Esophagus squamous epithelium (tissue), 5 donors: ENCODE data around the gene MYH13. TPM values are rescaled to one million over a fixed set of nuclear protein-coding genes. Genes with fewer than 3 reads are reported as not detected.
"Not testable (repeated sequence)": the region's sequence is repeated elsewhere in the genome, so short reads cannot be mapped to it uniquely, and the experiment has no call there.

Experiments
- DNase-seq: peaks from one replicate; lab custom pipeline; 2025; lab: John Stamatoyannopoulos, UW
- H3K27ac ChIP-seq, 4 donors: fragments of 200-600 bp; sonication (generic); one replicate each; pipeline ENCODE4 v1.5.1; 2016 to 2019; ENCODE audit warnings: mild to moderate bottlenecking in 1 of 4
- H3K27me3 ChIP-seq, 4 donors: fragments of 200-600 bp; sonication (generic); 1 replicate in 3 of 4; 2 replicates in 1 of 4; pipeline versions ENCODE4 v1.5.1 to v1.6.0; 2017 to 2021; ENCODE audit warnings: antibody characterized with exemption in 1 of 4
- H3K36me3 ChIP-seq, 3 donors: fragments of 200-600 bp; sonication (generic); one replicate each; pipeline ENCODE4 v1.5.1; 2016 to 2019
- H3K4me1 ChIP-seq, 3 donors: fragments of 200-600 bp; sonication (generic); one replicate each; pipeline ENCODE4 v1.5.1; 2017 to 2019
- H3K4me3 ChIP-seq, 4 donors: fragments of 200-600 bp; sonication (generic); 1 replicate in 3 of 4; 2 replicates in 1 of 4; pipeline ENCODE4 v1.5.1; 2016 to 2019; ENCODE audit warnings: mild to moderate bottlenecking in 2 of 4, moderate library complexity in 1 of 4
- H3K9me3 ChIP-seq, 3 donors: fragments of 200-600 bp; sonication (generic); one replicate each; pipeline ENCODE4 v1.5.1; 2016 to 2019
- CTCF ChIP-seq, 6 experiments: fragments of 450-650 bp in 4 of 6; fragments of 200-600 bp in 2 of 6; sonication (generic) in 2 of 6; IDR thresholded peaks; one replicate each; pipeline ENCODE4 v1.5.1; 2016 to 2019; ENCODE audit warnings: antibody characterized with exemption in 6 of 6, mild to moderate bottlenecking in 4 of 6, moderate library complexity in 4 of 6
- POLR2A ChIP-seq, 4 donors: fragments of 450-650 bp; IDR thresholded peaks; one replicate each; pipeline ENCODE4 v1.6.1; 2017; ENCODE audit warnings: antibody characterized with exemption in 4 of 4, mild to moderate bottlenecking in 4 of 4, moderate library complexity in 3 of 4
- WGBS, 2 donors: methylation state at CpG; one replicate each; pipeline ENCODE4 v1.1.5; 2018; 5-methylcytosine and 5-hydroxymethylcytosine counted together
- intact Hi-C: fragments of 100-400 bp; cut with DNase I; formaldehyde crosslinking; loops from one replicate; pipeline ENCODE4 v1.15.0; 2022
- total RNA-seq, 4 donors: library from RNA; depleted of rRNA; stranded (reverse); fragments of >200 nt; gene quantifications; one replicate each; pipeline ENCODE4 v1.1.0, GENCODE V29; 2016
- donor health status: DM: yes; HTN: yes; CAD: no.

MYH13 gene
- total RNA-seq, 4 donors from 2014 or later = 0.18 TPM; not detected in 3

GRCh38 chr17:10295728-10296343, 77.0 kb downstream of the MYH13 start:
- H3K9me3 ChIP-seq = no peaks in the 10 kb centered on the region
- TF ChIP-seq POLR2A (IDR thresholded peaks at IDR 0.05) (no peak), CTCF (IDR thresholded peaks at IDR 0.05) (peak; percentile 14 to 81 (median 50))
- H3K27ac ChIP-seq = no peak overlapping the region
- no peaks in the 10 kb centered on the region for H3K36me3 ChIP-seq
- H3K4me3 ChIP-seq = no peak overlapping the region
- intact Hi-C loops = no loop called here
- peaks cover 0 to 3% (median 0%) of the 10 kb centered on the region in 3 donors for H3K4me1 ChIP-seq
- DNase-seq = no peak
- WGBS, 2 donors = 29 to 34% methylated on average over 5 of the region's 5 CpGs
- H3K27me3 ChIP-seq = peaks cover 0 to 6% (median 0%) of the 10 kb centered on the region in 4 donors

GRCh38 chr17:10294180-10294579, 78.6 kb downstream of the MYH13 start:
- Histone ChIP-seq H3K27me3 (peaks cover 0 to 14% (median 0%) of the 10 kb centered on the region in 4 donors), H3K36me3 (no peaks in the 10 kb centered on the region), H3K4me3 (no peak overlapping the region), H3K9me3 (no peaks in the 10 kb centered on the region), H3K4me1 (peaks cover 0 to 3% (median 0%) of the 10 kb centered on the region in 3 donors), H3K27ac (no peak overlapping the region)
- intact Hi-C loops = no loop called here
- TF ChIP-seq CTCF (IDR thresholded peaks at IDR 0.05) = no peak
- TF ChIP-seq POLR2A (IDR thresholded peaks at IDR 0.05) = no peak
- no peak for DNase-seq

- H3K9me3 ChIP-seq = no peaks in the 10 kb centered on the region
- H3K27me3 ChIP-seq = peaks cover 0 to 23% (median 0%) of the 10 kb centered on the region in 4 donors
- no peak for TF ChIP-seq POLR2A (IDR thresholded peaks at IDR 0.05)
- no peak for TF ChIP-seq CTCF (IDR thresholded peaks at IDR 0.05)
- H3K4me1 ChIP-seq = peaks cover 0 to 3% (median 0%) of the 10 kb centered on the region in 3 donors
- H3K4me3 ChIP-seq = no peak overlapping the region
- H3K36me3 ChIP-seq = no peaks in the 10 kb centered on the region
- WGBS, 2 donors = 61 to 75% methylated on average over 6 to 10 of the region's 12 CpGs
- intact Hi-C loops = no loop called here
- peak overlapping the region in 2 of 4 donors; percentile 13 to 17 for H3K27ac ChIP-seq
- no peak for DNase-seq
These were observed 80.5 kb downstream of the MYH13 start for GRCh38 chr17:10292057-10292937.

GRCh38 chr17:10291576-10291975, 81.2 kb downstream of the MYH13 start:
- H3K4me1 ChIP-seq, DNase-seq, H3K4me3 ChIP-seq, intact Hi-C loops, H3K36me3 ChIP-seq, H3K9me3 ChIP-seq: not testable (repeated sequence)
- Histone ChIP-seq H3K27me3 (peaks cover 0 to 23% (median 0%) of the 10 kb centered on the region in 4 donors), H3K27ac (peak overlapping the region in 1 of 4 donors; percentile 17)
- WGBS, 2 donors = 81 to 83% methylated on average over 11 to 12 of the region's 12 CpGs

- H3K9me3 ChIP-seq = no peaks in the 10 kb centered on the region
- H3K36me3 ChIP-seq = no peaks in the 10 kb centered on the region
- H3K4me1 ChIP-seq = peaks cover 0 to 3% (median 0%) of the 10 kb centered on the region in 3 donors
- H3K27me3 ChIP-seq = peaks cover 0 to 23% (median 0%) of the 10 kb centered on the region in 4 donors
- intact Hi-C loops = no loop called here
- H3K4me3 ChIP-seq = no peak overlapping the region
- no peak for DNase-seq
- 24 to 36% methylated on average over 1 of the region's 1 CpG for WGBS, 2 donors
- H3K27ac ChIP-seq = peak overlapping the region in 1 of 4 donors; percentile 21
- no peak for TF ChIP-seq CTCF (IDR thresholded peaks at IDR 0.05)
- no peak for TF ChIP-seq POLR2A (IDR thresholded peaks at IDR 0.05)
These were observed 82.8 kb downstream of the MYH13 start for GRCh38 chr17:10290041-10290440.
